HG03558 (cell line): ENCODE data around the gene IPO11.

ENCODE experiments used
- ATAC-seq: cut with Tn5 transposase; IDR thresholded peaks from one replicate; pipeline ENCODE4 v1.9.1; 2021; ENCODE audit warnings: moderate number of reproducible peaks; ENCODE audit not compliant: unreplicated experiment; ENCODE audit errors: extremely low read depth

Gene IPO11

DNA sequence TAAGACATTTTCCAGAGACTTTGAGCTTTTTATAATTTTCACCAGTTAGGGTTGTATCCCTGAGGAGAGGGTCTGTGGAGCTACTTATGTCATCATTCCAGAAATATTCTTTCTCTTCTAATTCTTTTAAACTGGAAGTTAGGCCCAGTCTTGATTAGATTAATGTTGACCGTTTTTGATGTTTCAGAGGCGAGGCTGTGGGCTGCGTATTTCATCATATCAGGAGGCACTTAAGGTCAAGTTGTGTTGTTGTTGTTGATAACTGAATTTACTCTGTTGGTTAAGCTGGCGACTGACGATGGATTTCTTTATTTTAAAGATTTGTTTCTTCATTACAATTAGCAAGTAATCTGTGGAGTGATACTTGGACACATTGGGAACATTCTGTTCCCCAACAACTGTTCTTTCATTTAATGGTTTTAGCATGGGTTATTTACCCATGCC, 20.1 kb downstream of the IPO11 start:
- no peak for ATAC-seq

DNA sequence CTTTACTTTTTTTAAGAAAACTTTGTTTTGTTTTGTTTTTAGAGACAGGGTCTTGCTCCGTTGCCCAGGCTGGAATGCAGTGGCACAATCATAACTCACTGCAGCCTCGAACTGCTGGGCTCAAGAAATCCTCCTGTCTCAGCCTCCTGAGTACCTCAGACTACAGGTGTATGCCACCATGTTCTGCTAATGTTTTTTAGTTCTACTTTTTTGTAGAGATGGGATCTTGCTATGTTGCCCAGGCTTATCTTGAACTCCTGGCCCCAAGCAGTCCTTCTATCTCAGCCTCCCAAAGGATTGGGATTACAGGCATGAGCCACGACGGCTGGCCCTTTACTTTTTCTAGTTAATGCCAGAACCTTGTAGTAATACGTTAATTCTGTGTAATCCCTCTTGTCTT, 36.0 kb downstream of the IPO11 start:
- no peak for ATAC-seq

DNA sequence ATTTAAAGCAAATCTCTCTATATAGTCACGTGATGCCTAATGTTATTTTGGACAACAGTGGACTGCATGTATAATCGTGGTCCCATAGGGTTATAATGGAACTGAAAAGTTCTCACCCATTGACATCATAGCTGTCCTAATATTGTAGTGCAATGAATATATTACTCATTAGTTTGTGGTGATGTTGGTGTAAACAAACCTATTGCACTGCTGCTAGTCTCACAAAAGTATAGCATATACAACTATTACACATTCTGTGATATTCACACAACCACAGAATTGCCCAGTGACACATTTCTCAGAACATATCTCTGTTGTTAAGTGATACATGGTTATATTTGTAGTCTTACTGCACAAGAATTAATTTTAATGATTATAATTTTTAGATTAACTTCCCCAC, 37.7 kb downstream of the IPO11 start:
- ATAC-seq: no peak

DNA sequence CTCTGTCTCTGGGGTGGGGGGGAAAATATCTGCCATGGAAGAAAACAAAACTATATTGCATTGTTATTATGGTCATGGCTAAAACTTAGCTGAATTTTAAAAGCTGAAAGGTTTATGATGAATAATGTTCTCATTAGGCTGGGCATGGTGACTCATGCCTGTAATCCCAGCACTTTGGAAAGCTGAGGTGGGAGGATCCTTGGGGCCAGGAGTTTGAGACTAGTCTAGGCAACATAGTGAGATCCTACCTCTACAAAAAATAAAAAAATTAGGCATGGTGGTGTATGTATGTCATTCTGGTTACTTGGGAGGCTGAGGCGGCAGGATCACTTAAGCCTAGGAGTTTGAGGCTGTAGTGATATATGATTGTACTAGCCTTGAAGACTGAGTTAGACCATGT, 44.5 kb downstream of the IPO11 start:
- ATAC-seq: no peak

DNA sequence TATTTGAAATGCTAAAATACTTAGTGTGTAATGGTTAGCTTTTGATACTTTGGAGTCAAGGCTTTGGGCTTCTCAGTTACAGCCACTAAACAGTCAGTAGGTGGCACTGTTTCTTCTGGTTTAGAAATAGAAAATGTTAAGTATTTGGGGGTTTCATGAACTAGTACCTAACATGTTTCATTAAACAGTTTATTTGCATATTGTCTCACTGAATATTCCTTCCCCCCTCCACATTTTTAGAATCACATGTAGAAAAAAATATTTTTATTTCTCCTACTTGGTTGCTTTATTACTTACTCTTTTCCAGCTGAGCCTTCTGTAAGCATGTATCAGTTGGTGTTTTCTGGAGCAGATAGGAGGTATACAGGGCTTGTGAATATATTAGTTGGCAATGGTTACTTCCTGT, 48.0 kb downstream of the IPO11 start:
- peak; percentile 71 for ATAC-seq

DNA sequence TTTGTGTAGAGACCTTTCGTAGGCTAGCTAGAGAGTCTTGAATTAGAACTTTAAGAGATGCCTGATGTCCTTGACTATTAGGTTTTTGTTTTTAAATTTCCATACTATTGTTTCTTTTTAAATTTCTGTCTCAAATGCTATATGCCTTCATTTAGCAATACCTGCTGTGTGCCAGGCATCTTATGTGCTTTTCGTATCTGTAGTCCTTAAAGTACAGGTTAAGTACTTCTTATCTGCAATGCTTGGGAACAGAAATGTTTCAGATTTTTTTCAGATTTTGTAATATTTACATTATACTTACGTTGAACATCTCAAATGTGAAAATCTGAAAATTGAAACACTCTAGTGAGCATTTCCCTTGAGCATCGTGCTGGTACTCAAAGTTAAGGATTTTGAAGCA, 49.0 kb downstream of the IPO11 start:
- no peak for ATAC-seq

DNA sequence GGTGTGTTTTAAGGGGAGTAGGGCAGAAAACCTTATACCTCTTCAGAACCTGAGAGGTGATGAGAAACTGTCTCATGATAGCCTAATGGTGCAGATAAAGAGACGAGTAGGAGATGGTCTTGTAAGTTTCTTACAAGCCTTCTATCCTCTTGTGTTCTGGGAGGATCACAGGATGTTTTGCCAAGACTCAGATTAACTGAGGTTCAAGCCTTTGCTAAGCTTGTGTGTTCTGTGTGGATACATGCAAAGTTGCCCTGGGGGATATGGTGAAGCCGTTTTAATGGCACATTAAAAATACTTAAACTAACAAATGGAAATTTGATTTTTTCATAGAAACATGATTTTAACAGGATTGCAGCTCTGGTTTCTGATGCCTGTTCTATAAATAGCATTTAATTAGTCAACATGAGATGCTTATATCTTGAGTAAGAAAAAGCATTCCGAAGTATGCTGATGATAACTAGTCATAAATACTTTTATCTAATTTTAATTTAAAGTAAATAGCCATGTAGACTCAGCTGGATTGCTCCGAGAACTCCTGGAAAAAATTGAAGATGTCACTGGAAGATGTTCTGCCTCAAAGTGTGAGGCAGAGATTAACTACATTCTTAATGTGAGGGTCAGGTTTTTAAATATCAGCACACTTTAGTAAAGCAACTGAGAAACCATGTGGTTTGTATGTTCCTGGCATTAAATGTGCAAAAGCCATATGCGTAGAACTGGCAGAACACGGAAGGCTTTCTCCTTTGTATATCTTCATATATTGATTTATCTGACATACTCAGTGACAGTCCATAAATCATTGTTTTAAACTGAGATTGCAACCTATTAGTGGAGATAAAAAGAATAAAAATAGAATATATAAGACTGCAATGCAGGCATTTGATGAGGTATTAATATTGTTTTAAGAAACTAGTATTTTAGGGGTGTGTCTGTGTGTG, 53.7 kb downstream of the IPO11 start:
- ATAC-seq: no peak

DNA sequence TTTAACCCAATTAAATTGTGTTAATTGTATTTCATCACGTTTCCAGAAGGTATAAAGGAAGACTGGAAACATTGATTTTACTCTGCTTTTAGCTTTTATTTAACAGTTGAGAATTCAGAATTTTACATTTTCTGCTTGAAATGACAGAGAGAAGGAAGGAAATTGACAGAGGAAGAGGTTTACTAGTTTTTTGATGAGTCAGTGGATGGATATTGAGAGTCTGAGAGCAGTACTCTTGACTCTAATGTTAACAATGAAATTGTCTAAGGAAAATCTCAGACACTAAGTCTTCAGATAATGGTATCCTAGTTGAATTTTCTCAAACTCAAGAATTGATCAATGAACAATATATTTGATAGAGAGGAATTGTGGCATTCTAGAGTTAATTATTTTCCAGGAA, 60.6 kb downstream of the IPO11 start:
- ATAC-seq: no peak

DNA sequence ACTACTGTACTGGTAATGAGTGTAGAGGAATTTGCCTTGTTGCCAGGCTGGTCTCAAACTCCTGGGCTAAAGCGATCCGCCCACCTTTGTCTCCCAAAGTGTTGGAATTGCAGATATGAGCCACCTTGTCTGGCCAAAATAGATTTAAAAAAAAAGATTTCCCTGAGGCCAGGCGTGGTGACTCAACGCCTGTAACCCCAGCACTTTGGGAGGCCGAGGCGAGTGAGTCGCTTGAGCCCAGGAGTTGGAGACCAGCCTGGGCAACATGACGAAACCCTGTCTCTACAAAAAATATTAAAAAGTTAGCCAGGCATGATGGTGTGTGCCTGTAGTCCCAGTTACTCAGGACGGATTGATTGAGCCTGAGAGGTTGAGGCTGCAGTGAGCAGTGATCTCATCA, 62.5 kb downstream of the IPO11 start:
- ATAC-seq: no peak

DNA sequence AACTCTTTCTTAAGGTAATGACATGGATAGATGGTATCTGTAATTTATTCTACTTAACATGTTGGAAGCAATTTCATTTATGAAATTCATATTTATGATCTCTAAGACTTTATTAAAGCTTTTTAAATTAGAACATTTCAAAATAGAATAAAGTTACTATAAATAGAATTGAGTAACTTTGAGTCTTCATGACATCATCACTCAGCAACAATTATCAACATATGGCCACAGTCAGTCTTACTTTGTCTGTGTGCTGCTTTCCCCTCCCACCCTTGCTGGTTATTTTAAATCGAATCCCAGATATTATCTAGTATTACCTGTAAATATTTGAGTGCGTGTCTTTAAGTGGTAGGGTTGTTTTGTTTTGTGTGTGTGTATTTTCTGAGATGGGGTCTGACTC, 65.2 kb downstream of the IPO11 start:
- no peak for ATAC-seq

DNA sequence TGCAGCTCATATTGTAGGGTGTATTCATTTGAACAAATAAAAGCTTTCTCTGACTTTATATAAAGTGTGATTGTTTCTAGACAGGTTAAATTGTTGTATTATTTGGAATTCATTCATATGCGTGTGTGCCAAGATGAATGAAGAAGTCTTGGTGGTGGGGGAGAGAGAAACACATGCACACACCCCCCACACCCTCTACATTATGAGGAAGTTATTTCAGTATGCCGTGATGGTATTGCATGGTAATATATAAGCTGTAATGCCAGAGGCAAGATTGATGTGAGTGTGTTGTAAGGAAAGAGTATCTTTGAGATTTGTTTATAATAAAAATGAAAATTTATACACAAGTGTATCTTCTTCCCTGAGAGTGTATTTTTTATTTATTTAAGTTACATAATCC, 71.0 kb downstream of the IPO11 start:
- ATAC-seq: no peak

DNA sequence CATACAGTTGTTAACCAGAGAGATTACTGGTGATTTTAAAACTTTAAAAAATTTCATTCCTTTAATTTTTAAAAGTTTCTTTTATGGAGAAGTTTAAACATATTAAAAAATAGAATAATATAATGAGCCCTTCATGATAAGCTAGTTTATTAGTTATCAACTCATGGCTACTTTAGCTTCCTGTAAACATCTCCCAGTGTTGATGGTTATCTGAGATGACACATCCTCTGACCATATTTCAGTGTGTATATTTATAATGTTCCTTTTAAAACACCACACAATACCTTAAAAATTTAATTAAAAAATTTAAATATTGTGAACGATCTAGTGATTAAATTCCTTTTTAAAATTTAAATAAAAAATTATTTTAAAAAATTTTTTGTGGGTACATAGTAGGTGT, 74.1 kb downstream of the IPO11 start:
- no peak for ATAC-seq

DNA sequence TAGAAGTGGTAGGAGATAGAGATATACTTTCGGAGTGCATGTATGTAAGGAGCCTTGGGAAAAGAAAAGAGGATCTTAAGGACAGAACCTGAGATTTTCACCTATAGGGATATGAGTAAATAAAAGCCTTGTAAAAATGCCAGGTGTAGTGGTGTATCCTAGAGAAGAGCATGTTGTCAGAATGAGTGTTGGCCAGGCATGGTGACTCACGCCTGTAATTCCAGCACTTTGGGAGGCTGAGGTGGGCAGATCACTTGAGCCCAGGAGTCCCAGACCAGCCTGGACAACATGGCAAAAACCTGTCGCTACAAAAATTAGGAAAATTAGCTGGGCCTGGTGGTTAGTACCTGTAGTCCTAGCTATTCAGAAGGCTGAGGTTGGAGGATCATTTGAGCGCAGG, 76.0 kb downstream of the IPO11 start:
- no peak for ATAC-seq

DNA sequence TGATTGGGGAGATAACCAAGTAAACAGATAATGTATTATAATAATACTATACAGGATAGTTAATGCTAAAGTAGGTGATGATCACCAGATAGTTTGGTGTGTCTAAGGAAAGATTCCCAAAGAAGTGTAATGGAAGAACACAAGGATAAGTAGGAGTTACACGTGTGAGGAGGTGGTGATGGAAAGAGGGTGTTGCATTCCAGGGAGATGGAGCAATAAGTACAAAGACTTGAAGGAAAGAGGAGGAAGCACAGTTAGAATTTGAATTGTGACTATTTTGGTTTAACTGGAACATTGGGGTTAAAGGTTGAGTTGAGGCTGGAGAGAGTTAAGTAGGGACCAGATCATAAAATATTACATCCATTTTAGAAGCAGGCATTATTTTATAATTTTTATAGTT, 76.9 kb downstream of the IPO11 start:
- no peak for ATAC-seq

DNA sequence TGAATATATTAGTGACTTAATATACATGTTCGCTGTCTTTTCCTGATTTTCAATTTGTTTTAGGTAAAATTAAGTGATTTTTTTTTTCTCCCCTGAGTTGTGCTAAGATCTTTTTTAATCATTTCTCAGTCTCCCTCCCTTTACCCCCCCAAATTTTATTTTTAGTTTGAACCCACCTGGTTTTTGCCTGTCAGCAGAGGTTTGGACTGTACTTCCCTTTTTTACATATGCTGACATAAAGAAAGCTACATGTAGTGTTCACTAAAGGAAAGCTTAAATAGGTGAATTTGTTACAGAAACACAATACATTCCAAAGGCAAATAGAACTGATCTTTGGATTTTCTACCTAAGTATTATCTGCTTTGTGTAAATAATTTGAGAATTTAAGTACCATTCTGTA, 82.2 kb downstream of the IPO11 start:
- no peak for ATAC-seq

DNA sequence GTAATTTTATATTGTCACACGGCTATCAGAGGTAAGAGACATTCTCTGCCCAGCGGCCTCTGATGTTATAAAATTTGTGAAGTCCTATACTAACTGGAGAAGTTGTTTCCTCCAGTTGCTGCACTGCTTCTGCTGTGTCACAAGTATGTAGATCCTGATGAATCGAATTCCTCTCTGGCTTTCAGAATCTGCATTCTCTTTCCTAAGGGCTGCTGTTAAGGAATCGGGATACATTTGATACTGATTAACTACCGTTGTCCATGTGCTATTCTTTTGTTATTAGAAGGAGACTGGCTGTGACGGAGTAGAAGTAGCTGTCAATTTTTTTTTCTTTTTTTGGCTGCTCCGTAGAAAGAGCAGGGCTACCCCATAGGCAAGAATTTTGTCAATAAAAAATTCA, 84.3 kb downstream of the IPO11 start:
- ATAC-seq: no peak

DNA sequence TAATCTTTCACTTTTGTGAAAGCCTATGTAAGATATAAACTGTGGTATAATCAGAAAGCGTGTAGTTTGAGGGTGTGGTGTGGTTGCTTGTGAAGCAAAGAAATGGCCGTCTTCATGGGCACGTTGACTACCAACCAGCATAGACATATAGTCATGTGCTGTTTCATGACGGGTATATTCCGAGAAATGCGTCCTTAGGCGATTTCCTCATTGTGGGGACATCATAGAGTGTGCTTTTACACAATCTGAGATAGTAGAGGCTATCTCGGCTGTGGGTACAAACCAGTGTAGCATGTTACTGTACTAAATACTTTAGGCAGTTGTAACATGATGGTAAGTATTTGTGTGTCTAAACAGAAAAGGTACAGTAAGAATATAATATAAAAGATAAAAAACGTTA, 86.4 kb downstream of the IPO11 start:
- ATAC-seq: no peak

DNA sequence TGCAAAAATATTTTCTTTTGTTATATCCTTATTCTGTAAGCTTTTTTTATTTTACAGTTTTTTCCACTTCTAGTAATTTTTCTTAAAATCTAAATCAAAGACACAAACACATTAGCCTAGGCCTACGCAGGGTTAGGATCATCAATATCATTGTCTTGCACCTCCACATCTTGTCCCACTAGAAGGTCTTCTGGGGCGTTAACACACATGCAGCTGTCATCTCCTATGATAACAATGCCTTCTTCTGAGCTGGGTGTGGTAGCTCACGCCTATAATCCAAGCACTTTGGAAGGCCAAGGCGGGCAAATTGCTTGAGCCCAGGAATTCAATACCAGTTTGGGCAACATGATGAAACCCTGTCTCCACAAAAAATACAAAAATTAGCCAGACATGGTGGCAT, 87.2 kb downstream of the IPO11 start:
- no peak for ATAC-seq

DNA sequence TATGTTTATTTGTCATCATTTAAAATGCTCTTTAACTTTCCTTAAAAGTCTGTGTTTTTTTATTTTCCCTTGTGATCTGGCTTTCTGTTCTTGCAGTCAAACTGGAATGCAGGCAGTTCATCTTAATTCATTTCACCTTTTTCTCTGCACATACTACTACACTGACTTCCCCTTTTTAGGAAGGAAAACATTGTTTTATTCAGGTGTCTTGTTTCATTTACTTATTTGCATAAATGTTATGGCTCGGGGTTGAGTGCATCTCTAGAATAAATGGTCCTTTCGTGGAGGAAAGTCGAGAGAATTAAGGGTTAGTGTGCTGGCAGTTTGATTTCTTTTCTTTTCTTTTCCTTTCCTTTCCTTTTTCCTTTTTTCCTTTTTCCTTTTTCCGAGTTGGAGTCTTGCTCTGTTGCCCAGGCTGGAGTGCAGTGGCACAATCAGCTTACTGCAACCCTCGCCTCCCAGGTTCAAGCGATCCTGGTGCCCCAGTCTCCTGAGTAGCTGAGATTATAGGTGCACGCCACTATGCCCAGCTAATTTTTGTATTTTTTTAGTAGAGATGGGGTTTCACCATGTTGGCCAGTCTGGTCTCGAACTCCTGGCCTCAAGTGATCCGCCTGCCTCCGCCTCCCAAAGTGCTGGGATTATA, 90.0 kb downstream of the IPO11 start:
- ATAC-seq: no peak

DNA sequence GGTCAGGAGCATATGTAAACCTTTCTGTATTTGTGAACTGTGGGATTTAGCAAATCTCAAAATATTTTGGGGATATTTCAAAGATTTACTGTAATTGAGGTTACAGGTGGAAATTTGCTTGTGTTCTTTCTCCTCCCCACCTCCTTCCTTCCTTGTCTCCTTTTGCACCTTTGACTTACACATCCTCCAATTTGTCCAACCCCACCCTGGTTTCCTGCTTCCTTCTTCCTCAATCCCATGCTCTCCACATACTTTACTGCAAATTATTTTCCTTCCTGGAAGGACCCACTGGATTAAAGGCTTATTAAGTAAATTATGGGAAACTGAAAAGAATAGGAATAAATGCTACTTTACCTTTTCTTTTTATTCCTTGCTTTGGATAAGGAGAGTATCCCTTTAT, 91.6 kb downstream of the IPO11 start:
- no peak for ATAC-seq

DNA sequence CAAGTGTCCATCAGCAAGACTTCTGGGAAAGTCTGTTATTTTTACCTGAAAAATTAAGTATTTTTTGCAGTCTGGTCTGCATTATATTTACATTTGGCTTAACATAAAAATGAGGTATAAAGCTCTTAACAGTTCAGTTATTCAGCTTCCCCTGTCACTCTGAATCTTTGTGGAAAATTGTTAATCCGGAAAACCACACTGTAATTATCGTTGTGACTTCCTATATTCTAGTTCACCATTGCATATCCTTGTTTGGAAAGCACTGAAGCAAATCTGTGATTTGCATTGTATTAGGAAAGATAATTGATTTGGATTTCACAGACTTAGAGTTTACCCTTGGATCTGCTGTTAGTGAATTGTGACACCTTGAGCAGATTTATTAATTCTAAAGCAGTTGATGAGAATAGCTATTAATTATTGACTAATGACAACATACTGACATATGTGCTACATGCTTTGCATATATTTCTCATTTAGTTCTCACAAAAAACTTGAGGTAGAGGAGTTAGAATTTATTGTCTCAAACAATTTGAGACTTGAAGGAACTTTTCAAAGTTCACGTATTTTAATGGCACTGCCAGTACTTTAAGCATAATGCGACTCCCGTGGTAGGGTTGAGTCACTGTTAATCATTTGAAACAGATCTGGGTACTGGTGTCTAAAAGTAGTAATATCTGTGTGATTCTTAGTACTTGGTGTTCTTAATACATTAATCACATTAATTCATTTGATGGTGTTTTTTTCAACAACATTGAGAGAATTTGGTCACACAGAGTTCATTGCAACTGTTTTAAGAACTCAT, 94.3 kb downstream of the IPO11 start:
- ATAC-seq: no peak
